ENCODE measurements around the gene DDX1. TPM values are rescaled to one million over a fixed set of nuclear protein-coding genes. Genes with fewer than 3 reads are reported as not detected.

Gene DDX1
- total and polyA plus RNA-seq, 2 donors (not counting 1 experiment from before 2014, with no cell fraction given): 54.3 to 176 TPM

GRCh38 chr2:15616429-15616828 lies 24.8 kb downstream of the DDX1 start:
- Histone ChIP-seq H3K36me3 (ENCODE audit: control insufficient read depth, insufficient read depth, low read length) (peaks cover 16% of the 10 kb centered on the region), H3K4me3 (replicated peaks in 1 of 4; ENCODE audit: control extremely low read depth in 1 of 4, insufficient read depth in 1 of 4, low read depth in 3 of 4, low read length in 4 of 4) (no peak overlapping the region), H3K79me2 (ENCODE audit: control insufficient read depth, insufficient read depth, low read length) (no peaks in the 10 kb centered on the region), H3K9ac (ENCODE audit: insufficient read depth, low read length) (no peak overlapping the region), H3K9me3 (ENCODE audit: control insufficient read depth, insufficient read depth, low read depth, low read length) (no peaks in the 10 kb centered on the region), H3K27ac (ENCODE audit: insufficient read depth, low read length) (no peak overlapping the region), H3K27me3 (ENCODE audit: control insufficient read depth, insufficient read depth, low read length) (no peaks in the 10 kb centered on the region), H4K20me1 (ENCODE audit: control insufficient read depth, extremely low read depth, insufficient read depth, low read length) (no peaks in the 10 kb centered on the region), H2AFZ (ENCODE audit: low read length) (no peak overlapping the region), H3K4me1 (ENCODE audit: control insufficient read depth, extremely low read depth, insufficient read depth, low read length) (no peaks in the 10 kb centered on the region), H3K4me2 (ENCODE audit: extremely low read depth, insufficient read depth, low read length) (no peak overlapping the region)
- TF ChIP-seq, protein P1, sequence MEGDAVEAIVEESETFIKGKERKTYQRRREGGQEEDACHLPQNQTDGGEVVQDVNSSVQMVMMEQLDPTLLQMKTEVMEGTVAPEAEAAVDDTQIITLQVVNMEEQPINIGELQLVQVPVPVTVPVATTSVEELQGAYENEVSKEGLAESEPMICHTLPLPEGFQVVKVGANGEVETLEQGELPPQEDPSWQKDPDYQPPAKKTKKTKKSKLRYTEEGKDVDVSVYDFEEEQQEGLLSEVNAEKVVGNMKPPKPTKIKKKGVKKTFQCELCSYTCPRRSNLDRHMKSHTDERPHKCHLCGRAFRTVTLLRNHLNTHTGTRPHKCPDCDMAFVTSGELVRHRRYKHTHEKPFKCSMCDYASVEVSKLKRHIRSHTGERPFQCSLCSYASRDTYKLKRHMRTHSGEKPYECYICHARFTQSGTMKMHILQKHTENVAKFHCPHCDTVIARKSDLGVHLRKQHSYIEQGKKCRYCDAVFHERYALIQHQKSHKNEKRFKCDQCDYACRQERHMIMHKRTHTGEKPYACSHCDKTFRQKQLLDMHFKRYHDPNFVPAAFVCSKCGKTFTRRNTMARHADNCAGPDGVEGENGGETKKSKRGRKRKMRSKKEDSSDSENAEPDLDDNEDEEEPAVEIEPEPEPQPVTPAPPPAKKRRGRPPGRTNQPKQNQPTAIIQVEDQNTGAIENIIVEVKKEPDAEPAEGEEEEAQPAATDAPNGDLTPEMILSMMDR (conservative IDR thresholded peaks at IDR 0.05 in 1 of 2, IDR thresholded peaks at IDR 0.05 in 1 of 2; ENCODE audit: low read depth in 1 of 2, low read length in 2 of 2): no peak
- no peak for TF ChIP-seq EZH2 (IDR thresholded peaks at IDR 0.05; ENCODE audit: low read length, missing control alignments)
- no peak for DNase-seq (ENCODE audit: low read depth in 2 of 2)

GRCh38 chr2:15616850-15617777 lies 25.4 kb downstream of the DDX1 start:
- H3K27me3 ChIP-seq (ENCODE audit: control insufficient read depth, insufficient read depth, low read length): no peaks in the 10 kb centered on the region
- H3K9me3 ChIP-seq (ENCODE audit: control insufficient read depth, insufficient read depth, low read depth, low read length): no peaks in the 10 kb centered on the region
- H3K4me1 ChIP-seq (ENCODE audit: control insufficient read depth, extremely low read depth, insufficient read depth, low read length): no peaks in the 10 kb centered on the region
- DNase-seq (ENCODE audit: low read depth in 2 of 2): no peak
- no peak for TF ChIP-seq EZH2 (IDR thresholded peaks at IDR 0.05; ENCODE audit: low read length, missing control alignments)
- TF ChIP-seq, protein P1 (conservative IDR thresholded peaks at IDR 0.05 in 1 of 2, IDR thresholded peaks at IDR 0.05 in 1 of 2; ENCODE audit: low read depth in 1 of 2, low read length in 2 of 2): no peak
- H3K4me3 ChIP-seq (replicated peaks in 1 of 4; ENCODE audit: control extremely low read depth in 1 of 4, insufficient read depth in 1 of 4, low read depth in 3 of 4, low read length in 4 of 4): no peak overlapping the region
- peaks cover 18% of the 10 kb centered on the region for H3K36me3 ChIP-seq (ENCODE audit: control insufficient read depth, insufficient read depth, low read length)
- no peaks in the 10 kb centered on the region for H3K79me2 ChIP-seq (ENCODE audit: control insufficient read depth, insufficient read depth, low read length)
- no peak overlapping the region for H3K4me2 ChIP-seq (ENCODE audit: extremely low read depth, insufficient read depth, low read length)
- H4K20me1 ChIP-seq (ENCODE audit: control insufficient read depth, extremely low read depth, insufficient read depth, low read length): no peaks in the 10 kb centered on the region
- H3K27ac ChIP-seq (ENCODE audit: insufficient read depth, low read length): no peak overlapping the region
- no peak overlapping the region for H2AFZ ChIP-seq (ENCODE audit: low read length)
- no peak overlapping the region for H3K9ac ChIP-seq (ENCODE audit: insufficient read depth, low read length)

GRCh38 chr2:15617778-15618448 lies 26.2 kb downstream of the DDX1 start:
- H3K27ac ChIP-seq (ENCODE audit: insufficient read depth, low read length): no peak overlapping the region
- H3K79me2 ChIP-seq (ENCODE audit: control insufficient read depth, insufficient read depth, low read length): no peaks in the 10 kb centered on the region
- DNase-seq (ENCODE audit: low read depth in 2 of 2): no peak
- H2AFZ ChIP-seq (ENCODE audit: low read length): no peak overlapping the region
- TF ChIP-seq, protein P1 (conservative IDR thresholded peaks at IDR 0.05 in 1 of 2, IDR thresholded peaks at IDR 0.05 in 1 of 2; ENCODE audit: low read depth in 1 of 2, low read length in 2 of 2): no peak
- no peak for TF ChIP-seq EZH2 (IDR thresholded peaks at IDR 0.05; ENCODE audit: low read length, missing control alignments)
- H3K4me2 ChIP-seq (ENCODE audit: extremely low read depth, insufficient read depth, low read length): no peak overlapping the region
- no peaks in the 10 kb centered on the region for H3K4me1 ChIP-seq (ENCODE audit: control insufficient read depth, extremely low read depth, insufficient read depth, low read length)
- H3K9ac ChIP-seq (ENCODE audit: insufficient read depth, low read length): no peak overlapping the region
- H4K20me1 ChIP-seq (ENCODE audit: control insufficient read depth, extremely low read depth, insufficient read depth, low read length): no peaks in the 10 kb centered on the region
- no peaks in the 10 kb centered on the region for H3K27me3 ChIP-seq (ENCODE audit: control insufficient read depth, insufficient read depth, low read length)
- H3K36me3 ChIP-seq (ENCODE audit: control insufficient read depth, insufficient read depth, low read length): peaks cover 19% of the 10 kb centered on the region
- H3K9me3 ChIP-seq (ENCODE audit: control insufficient read depth, insufficient read depth, low read depth, low read length): no peaks in the 10 kb centered on the region
- H3K4me3 ChIP-seq (replicated peaks in 1 of 4; ENCODE audit: control extremely low read depth in 1 of 4, insufficient read depth in 1 of 4, low read depth in 3 of 4, low read length in 4 of 4): no peak overlapping the region
